Fibroblast of skin of abdomen (primary cell): Measurements from ENCODE around the gene PLAGL1.

Experiments used
- DNase-seq: peaks from one replicate; pipeline ENCODE4 v3.0.0-alpha.2; 2013

PLAGL1 gene

DNA sequence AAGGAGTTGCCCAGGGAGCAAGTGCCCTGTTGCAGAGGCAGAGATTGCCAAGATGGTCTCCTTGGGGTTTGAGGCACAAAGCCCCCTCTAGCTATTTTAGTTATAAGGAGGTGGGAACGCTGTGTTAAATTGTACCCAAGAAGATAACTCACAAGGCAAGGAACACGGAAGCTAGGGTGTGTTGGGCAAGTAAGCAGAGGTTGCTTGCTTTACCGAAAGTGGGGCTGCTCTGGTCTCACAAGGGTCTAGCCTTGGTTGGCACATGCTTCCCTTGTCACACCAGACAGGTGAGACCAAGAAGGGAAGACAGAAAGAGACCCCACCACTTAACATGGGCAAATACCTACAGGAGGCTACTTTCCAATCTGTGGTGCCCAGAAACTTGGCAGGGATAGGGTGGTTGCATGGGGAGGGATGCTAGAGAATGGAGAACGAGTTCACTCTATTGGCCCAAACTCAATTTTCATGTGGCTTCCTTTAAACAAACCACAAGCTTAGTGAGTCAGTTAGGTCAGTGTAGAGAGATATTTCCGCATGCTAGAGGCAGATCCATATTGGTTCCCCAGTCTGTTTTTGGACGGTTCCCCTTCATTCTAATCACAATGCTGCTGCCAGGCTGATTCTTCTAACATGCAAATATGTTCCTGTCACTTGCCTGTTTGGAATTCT lies 42.4 kb downstream of the PLAGL1 start:
- peak; percentile 71 for DNase-seq

DNA sequence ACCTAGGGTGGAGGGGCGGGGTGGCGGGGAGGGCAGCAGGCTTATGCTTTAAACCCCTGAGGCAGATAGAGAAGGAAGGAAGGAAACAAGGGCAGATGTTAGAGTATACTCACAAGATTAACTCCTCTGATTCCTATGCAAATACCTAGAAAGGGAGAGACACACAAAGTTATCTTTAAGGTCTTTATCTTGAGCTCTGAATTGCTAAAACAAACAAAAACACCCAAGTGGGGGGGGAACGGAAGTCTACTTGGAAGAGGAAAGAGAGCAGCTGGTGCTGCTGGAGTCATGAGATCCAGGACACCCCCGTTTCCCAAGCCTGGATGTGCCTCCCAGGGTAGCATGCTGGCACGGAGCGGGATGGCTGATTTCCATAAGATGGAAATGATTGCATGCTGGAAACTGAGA lies 43.4 kb downstream of the PLAGL1 start:
- no peak for DNase-seq

DNA sequence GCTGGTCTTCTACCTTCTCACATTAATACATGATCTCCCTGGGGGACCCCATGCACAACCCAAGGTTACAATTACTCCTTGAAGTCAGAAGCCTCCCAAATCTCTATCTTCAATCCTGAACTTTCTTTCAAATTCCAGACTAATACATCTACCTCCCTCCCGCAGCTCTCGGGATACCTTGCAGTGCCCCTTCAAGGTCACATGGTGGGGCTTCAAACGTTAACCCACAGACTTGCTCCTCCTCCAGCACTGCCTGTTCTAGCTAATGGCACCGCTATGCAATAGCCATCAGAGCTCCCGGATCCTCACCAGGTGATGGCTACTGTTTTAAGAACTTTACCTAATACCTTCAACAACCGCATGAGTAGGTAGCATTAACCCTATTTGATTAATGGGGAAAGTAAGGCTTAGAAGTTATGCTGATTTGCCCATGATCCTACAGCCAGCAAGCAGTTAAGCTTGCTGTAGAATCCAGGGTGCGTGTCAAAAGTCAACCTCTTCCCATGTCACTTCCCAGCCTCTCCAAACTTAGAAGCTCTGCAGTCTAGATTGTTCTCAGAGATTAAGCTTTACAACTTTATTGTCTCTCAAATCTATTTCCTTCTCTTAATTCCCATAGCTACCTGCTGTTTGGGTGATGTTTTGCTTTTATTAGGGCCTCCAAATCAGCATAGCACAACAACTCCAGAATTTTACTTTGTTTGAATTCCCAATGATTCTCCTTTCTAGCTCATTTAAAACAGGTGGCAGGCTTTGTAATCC lies 44.7 kb downstream of the PLAGL1 start:
- no peak for DNase-seq

DNA sequence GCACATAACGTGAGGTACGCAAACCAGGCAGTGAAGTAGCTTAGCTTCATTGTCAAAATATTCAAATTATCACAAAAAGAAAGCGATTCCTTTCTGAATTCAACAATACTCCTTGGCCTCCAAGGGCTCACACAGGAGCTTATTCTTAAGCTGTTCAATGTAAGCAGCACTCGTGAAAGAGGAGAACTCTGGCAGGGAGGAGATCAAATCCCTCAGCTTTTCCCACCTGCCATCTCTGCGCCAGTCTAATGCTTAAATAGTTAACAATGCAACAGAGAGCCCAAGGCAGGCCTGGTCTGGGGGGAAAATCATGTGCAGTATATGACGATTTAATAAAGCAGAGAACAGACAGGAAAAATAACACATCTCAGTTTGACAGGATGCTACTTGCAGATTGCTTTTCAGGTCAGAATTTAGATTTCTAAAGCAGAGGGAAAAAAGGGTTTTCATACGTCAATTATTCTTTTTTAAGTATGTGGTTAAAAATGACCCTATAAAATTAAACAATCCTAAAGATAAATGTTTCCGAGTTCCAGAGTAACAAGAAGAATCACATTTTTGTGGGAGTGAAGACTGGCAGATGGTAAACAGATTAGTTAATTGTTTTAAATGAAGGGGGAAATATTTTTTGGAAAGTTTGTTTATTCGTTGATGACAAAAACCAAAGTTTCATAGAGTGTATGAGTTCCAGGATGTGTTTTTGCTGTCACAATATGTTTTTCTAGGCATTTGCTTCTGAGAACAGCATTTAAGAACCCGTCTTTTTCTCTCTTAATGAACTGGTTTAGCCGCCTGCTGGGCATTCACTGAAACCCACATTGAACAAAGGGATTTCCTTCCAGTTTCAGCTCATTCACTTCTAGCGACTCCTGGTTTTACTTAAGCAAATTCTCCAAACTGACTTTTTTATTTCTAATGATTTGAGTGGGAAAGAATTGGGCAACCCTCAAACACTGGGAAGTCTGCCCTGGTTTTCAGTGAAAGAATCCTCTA lies 45.9 kb downstream of the PLAGL1 start:
- DNase-seq, result peak; percentile 63

DNA sequence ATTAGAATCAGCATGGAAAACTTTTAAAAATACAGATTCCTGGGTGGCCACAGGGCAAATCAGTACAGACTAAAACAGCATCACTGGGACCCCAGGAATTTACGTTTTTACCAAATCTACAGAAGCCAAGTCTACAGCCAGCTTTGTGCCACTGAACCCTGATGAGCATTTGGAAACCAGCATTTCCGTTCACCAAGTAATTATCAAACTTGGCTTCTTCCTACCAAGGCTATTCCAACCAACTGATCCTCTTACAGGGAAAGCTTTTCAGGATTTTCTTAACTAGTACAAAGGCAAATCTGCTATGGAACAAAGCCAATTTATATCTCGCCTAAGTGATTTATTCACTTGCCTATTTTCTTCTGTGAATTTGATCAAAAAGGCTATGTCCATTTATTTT lies 47.0 kb downstream of the PLAGL1 start:
- DNase-seq, result no peak

DNA sequence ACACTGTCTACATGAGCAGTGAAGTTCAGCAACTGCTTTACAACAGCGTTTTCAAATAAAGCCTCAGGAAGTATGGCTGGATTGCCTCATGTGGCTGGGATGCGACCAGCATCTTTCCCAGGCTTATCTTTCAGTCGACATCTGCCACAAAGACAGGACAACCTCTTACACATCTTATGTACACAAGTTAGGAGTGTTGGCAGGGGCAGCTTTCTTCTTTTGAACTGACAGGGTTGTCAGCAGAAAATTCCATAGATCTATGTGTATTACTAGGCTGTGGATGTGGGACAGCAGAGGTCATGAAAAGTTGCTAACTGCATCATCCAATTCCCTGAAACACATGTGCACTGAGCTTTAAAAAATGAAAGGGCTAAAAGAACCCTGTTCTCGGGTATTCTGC lies 48.1 kb downstream of the PLAGL1 start:
- DNase-seq, result no peak

DNA sequence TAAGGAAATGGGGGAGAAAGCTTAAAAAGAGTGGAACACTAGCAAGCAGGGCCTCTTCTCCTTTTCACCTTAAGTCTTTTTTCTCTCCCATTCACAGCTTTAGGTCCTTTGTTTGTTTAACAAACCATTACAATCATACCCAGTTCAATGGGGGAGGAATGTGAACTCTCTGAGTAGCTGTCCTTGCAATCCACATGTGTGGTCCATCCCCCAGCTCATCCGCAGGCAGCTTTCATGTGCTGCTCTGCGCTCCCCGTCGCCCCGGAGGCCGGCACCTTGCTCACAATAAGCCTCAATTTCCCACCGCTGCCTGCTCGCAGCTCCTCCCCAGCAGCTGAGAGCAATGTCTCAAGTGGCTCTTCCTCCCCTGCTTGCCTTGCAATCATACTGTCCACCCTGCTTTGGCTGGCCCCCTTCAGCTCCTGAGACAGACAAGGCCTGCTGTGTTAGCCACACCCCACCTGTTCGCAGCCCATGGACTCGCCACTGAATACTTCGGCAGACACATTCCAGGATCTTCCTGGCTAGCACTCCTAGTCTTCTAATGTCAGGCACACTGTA lies 49.1 kb downstream of the PLAGL1 start:
- peak; percentile 11 for DNase-seq

DNA sequence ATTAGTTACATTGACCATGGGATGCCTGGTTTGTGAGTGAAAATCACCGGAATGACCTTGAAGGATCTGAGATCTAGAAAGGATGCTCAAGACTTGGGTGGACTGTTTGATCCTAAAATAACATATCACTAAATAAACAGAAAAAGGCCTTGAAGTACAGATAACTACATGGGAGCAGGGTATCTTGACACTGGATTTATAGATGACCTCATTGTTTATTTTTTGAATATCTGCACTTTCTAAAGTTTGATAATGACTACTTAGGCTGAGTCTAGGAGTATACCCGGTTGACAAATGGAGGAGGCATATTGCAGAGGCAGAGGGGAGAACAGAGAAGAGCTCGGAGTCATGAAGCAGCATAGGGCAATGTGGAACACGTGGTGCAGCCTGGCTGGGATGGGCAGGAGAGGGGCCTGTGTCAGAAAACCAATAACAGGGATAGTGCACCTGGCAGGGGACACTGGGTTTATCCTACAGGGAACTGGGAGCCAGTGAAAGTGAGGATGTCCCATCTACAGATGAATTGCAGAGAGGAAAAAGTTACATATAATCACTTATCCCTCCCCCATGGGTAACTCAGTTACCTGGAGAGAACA lies 50.3 kb downstream of the PLAGL1 start:
- no peak for DNase-seq

DNA sequence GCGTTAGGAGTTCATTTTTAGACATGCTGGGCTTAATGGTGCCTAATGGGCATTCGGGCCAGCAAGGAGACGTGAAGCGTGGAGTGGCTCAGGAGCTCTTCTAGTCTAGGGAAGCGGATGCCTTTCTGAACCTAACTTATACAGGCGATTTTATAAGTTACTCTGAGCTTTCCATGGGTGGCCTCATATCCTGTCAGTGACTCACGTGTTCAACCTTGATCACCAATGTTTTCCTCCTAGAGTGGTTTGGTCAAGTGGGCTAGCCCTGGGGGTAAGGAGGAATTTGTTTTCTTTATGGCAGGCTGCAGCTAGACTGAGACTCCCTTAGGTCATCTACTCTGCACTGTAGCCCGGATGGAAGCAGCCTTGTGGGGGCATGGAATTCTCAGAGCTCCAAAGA lies 52.1 kb downstream of the PLAGL1 start:
- DNase-seq, result peak; percentile 29

DNA sequence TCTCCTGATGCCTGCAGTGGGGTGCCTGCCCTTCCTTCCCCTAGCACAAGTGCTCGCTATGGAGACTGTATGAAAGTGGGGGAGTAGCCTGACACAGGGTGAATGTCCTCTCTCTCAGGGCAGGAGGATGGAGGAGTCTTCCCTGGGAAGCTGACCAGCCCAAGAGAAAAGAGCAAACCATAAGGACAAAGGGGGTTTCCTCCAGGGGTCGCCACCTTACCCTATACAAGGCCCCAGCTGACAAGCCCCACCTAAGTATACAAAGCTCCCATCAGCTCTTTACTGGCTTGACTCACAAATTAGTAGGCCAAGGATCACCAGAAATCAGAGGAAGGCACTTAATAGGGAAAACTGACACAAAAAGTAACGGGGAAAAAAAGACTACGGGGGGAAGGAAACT lies 54.1 kb downstream of the PLAGL1 start:
- no peak for DNase-seq

DNA sequence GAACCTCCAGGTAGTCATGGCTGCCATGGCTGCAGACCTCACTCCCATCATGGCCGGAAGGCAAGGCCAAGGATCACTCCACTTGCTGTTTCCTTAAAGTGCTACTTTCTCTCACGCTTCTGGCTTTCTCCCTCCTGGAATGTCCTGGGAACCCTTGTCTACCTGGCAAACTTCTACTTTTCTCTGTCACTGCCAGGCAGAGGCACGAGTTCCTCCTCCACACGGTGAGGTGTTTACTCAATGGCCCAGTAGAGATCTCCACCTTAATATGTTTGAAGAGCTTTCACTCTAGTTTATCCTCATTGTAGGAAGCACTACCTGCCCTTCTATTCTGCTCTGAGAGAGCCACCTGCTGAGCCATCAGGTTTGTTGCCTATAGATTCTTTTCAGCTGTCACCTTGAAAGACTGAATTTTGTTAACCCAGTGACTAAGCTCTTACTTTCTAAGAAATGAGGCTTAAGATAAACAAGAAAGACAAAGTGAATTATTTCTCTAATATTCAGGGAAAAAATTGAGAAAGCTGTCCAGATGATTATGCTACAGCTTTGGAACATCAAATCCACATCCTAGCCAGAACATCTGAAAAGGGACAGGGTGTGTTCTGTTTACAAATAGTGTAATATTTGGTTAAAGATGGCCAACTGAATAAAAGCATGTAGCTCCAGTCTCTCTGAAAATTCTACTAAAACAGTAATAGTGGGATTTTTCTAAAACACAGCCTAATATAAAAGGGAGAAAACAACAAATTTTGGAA lies 54.9 kb downstream of the PLAGL1 start:
- no peak for DNase-seq

DNA sequence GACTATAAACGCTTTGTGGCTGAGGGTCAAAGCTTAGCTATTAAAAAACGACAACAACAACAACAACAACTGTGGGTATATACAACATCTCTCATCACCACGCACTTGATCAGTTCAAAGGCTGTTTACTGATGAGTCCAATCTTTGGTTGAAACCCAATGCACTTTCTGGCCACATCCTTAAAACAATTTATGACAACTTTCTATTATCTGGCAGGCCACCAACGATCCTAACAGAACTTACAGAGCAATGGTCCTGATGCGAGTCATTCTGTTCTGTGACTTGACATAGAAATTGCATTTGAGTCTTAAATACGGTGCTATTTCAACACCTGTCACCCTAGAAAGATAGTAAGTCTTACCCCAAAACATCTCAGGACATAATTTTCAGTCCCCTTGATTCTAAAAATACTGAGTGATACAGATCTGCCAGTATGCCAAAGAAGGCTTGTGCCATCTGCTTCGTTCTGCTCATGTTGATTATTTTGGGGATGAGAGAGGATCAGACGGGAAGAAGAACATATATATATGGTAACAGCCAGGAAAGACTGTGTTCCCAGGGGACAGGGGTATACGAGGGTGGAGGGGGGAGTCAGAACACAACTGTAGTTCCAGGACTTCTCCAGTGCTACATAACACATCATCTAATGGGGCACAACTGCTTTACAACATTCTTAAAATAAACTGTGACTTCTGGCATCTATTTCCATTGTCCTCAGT lies 55.8 kb downstream of the PLAGL1 start:
- no peak for DNase-seq

DNA sequence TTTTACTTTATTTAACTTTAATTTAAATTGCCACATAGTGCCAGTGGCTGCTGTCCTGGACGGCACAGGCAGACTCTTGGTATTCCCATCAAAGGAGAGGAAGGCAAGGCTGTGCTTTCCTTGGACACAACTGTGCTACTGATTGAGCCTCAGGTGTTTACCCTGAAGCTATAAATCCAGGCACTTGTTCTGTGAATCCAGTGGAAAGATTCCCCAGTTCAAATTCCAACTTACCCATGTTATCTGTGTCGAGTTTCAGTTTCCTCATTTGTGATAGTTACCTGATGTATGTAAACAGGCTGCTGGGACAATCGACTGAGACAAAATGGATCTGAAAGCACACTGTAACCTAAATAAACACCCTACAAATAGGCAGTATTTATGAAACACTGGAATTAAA lies 57.2 kb downstream of the PLAGL1 start:
- DNase-seq, result no peak

DNA sequence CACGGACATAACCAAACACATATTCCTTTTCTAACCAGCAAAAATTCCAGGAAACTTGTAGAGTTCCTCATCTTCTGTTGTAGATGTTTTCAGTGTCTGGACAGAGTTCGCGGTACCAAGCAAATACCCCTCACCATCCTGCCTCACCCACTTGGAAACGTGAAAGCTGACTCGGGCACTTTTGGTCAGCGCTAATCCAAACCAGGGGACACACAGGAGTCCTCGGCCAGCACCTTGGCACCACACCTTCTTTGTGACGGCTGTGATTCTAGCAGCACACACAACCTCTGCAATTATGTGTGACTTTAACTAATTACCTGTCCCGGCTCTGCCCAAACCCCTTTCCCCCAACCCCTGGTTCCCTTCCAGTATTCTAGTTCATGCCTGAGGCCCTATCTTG lies 58.1 kb downstream of the PLAGL1 start:
- DNase-seq, result no peak

DNA sequence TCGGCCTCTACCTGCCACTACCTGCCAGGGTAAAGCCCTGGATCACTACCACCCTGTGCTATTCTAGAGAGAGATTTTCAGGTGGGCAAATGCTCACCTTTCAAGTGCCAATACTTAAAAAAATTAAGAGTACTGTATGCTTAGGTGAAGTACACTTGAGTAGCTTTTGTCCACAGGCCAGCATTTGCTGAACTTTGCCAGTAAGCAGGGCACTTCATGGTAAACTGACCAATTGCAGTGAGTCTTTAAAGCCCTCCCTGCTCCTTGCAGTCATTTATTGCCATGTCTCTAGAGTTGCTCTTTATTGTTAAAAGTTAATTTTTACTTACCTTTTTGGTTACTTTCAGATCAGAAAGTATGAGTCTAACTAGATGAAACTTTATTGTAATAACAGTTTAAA lies 58.5 kb downstream of the PLAGL1 start:
- DNase-seq, result no peak

DNA sequence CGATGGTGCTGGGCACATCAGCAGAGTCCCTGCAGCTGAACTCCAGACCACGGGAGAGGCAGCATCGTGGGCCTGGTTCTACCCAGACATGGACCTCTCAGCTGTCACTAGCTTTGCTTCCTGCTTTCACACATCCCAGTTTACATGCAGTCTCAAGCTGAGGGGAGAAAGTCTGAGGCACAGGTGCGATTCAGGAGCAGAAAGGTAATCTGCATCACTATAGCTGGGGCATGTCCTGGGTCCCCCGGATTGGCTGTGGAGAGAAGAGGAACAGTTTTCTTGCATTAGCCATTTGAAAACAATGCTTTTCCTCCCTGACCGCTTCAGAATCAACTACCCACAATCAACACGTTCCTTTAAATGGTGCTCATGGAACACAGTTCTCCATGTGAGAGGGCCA lies 59.9 kb downstream of the PLAGL1 start:
- DNase-seq, result no peak

DNA sequence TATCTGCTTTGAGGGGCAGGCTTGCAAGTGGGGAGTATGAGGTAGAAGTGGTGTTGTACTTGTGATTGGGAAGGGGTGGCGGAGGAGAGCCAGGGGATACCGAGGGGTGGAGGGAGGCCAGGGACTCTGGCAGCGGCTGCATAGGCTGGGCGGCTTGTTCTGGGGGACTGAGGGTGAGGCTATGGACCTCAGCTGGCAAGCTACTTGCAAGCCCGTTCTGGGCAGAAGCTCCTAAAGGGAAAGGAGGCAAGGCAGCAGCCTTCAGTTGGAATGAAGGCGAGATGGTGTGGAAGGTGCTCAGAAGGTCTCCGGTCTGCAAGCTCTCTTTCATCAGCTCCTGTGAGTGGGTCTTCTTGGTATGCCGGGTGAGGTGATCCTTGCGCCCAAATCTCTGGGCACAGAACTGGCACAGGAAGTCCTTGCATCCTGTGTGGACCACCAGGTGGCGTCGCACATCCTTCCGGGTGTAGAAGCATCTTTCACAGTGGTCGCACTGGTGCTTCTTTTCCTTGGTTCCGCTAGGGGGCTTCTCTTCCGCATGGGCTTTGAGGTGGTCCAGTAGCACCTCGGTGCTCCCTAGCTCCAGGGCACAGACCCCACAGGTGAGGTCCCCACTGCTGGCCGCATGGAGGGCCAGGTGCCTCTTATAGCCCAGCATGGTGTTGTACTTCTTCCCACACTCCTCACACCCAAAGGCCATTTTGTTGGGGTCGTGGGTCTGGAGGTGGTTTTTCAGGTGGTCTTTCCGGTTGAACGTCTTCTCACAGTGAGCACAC lies 66.0 kb downstream of the PLAGL1 start:
- DNase-seq, result peak; percentile 51

DNA sequence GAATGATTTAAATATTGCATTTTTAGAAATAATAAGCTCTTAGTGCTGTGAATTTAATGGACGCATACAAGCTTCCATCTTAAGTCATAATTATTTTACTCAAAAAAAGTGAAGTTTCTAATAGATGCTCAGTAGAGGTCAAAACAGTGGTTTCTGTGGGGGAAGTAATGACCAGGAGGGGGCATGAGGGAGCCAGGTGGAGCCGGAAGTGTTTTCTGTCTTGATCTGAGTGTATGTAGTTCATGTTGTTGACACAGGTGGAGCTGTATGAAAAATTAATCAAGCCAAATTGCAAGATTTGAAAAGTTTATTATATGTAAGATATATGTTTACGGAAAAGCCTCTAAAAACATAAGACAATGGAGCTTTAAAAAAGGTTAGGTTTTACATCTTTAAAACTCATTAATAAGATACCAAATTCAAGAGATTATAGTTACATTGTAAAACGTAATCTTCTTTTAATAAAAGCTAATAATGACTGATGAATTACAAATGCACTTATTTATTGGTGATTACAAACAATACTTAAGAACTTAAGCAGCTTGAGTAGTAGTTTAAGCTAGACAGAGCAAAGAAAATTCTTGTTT lies 68.0 kb downstream of the PLAGL1 start:
- peak; percentile 36 for DNase-seq

DNA sequence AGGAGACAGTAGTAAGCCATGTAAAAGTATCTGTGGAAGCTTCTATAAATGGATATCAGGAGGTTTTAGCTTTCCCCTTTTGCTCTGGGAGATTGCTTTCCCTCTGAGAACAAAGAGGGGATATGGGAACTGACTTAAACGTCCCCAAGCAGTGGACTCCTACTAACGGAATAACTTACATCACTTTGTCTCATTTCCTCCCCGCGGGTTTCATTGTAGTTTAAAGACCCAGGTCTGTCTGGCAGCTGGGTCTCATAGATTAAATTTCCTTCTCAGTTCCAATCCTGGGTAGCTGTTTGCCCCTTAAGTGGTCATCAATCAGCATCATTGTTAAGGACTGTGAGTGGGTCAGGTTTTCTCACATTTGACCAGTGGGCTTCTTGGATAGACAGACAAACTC lies 68.7 kb downstream of the PLAGL1 start:
- DNase-seq, result no peak

DNA sequence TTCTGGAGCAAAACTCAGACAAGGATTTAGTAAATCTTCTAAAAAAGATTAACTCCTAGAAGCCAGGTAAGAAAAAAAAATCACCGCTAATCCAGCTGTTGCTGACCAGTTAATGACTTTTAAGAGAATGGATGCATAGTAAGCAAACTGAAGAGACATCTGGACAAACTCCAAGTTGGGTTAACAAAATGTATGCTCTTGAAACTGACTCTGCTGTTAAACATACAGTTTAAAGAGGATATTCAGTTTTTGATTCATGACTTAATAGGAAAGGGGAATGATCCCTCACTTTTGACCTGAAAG lies 70.4 kb downstream of the PLAGL1 start:
- no peak for DNase-seq
